Mesenchymal stem cell (in vitro differentiated cells and primary cell): ENCODE measurements around the gene RNF145. TPM values are rescaled to one million over a fixed set of nuclear protein-coding genes. Genes with fewer than 3 reads are reported as not detected.

Source experiments
- DNase-seq: peaks from one replicate; pipeline ENCODE4 v3.0.0-alpha.2; 2013
- H2AFZ ChIP-seq: one replicate; pipeline ENCODE4 v1.6.1; 2013; ENCODE audit warnings: low read depth, mild to moderate bottlenecking, control low read depth, inconsistent platforms, low read length, moderate library complexity
- H2AK5ac ChIP-seq: 2 replicates; pipeline ENCODE4 v1.6.1; 2013; ENCODE audit warnings: low read length, moderate library complexity, mild to moderate bottlenecking, inconsistent platforms; ENCODE audit not compliant: severe bottlenecking
- H2BK120ac ChIP-seq: one replicate; pipeline ENCODE4 v1.6.1; 2013; ENCODE audit warnings: low read depth, mild to moderate bottlenecking, inconsistent platforms, low read length, moderate library complexity
- H2BK12ac ChIP-seq, 2 experiments: one replicate each; pipeline ENCODE4 v1.6.1; 2013; ENCODE audit warnings: inconsistent platforms in 2 of 2, low read length in 2 of 2, mild to moderate bottlenecking in 2 of 2, moderate library complexity in 2 of 2, control low read depth in 1 of 2
- H2BK15ac ChIP-seq: one replicate; pipeline ENCODE4 v1.6.1; 2013; ENCODE audit warnings: mild to moderate bottlenecking, low read depth, inconsistent platforms; ENCODE audit not compliant: poor library complexity, severe bottlenecking
- H2BK5ac ChIP-seq: 2 replicates; pipeline ENCODE4 v1.6.1; 2013; ENCODE audit warnings: low read depth, mild to moderate bottlenecking, low read length, control low read depth, inconsistent platforms; ENCODE audit not compliant: poor library complexity, severe bottlenecking
- H3K14ac ChIP-seq, 2 experiments: one replicate each; pipeline ENCODE4 v1.6.1; 2013; ENCODE audit warnings: inconsistent platforms in 2 of 2, low read length in 2 of 2, control low read depth in 1 of 2, mild to moderate bottlenecking in 1 of 2, moderate library complexity in 1 of 2
- H3K18ac ChIP-seq, 2 experiments: one replicate each; pipeline ENCODE4 v1.6.1; 2013; ENCODE audit warnings: inconsistent platforms in 2 of 2, low read length in 2 of 2, control low read depth in 1 of 2, low read depth in 1 of 2, mild to moderate bottlenecking in 1 of 2
- H3K23ac ChIP-seq, 2 experiments: one replicate each; pipeline ENCODE4 v1.6.1; 2013; ENCODE audit warnings: inconsistent platforms in 2 of 2, low read length in 2 of 2, mild to moderate bottlenecking in 2 of 2, moderate library complexity in 2 of 2, control low read depth in 1 of 2
- H3K27ac ChIP-seq: 2 replicates; pipeline ENCODE4 v1.5.1; 2013; ENCODE audit warnings: mild to moderate bottlenecking, moderate library complexity, low read length, control low read depth, inconsistent platforms; ENCODE audit not compliant: poor library complexity, severe bottlenecking
- H3K27me3 ChIP-seq, 2 experiments: 2 replicates each; pipeline versions ENCODE4 v1.6.1 to v1.7.0; 2013; ENCODE audit warnings: low read length in 2 of 2, mild to moderate bottlenecking in 2 of 2, moderate library complexity in 2 of 2, control low read depth in 1 of 2, inconsistent platforms in 1 of 2; ENCODE audit not compliant: control insufficient read depth in 1 of 2, insufficient read depth in 1 of 2
- H3K36me3 ChIP-seq, 2 experiments: 2 replicates each; pipeline versions ENCODE4 v1.6.1 to v1.7.0; 2013; ENCODE audit warnings: low read length in 2 of 2, control low read depth in 1 of 2, inconsistent platforms in 1 of 2, low read depth in 1 of 2, mild to moderate bottlenecking in 1 of 2; ENCODE audit not compliant: insufficient read depth in 2 of 2, control insufficient read depth in 1 of 2
- H3K4ac ChIP-seq, 2 experiments: one replicate each; pipeline ENCODE4 v1.6.1; 2013; ENCODE audit warnings: inconsistent platforms in 2 of 2, low read length in 2 of 2, mild to moderate bottlenecking in 2 of 2, moderate library complexity in 2 of 2, control low read depth in 1 of 2, low read depth in 1 of 2
- H3K4me1 ChIP-seq: 2 replicates; pipeline ENCODE4 v1.6.1; 2013; ENCODE audit warnings: low read depth, low read length, control low read depth; ENCODE audit not compliant: control insufficient read depth, insufficient read depth
- H3K4me2 ChIP-seq: 2 replicates; pipeline ENCODE4 v1.6.1; 2013; ENCODE audit warnings: low read length, mild to moderate bottlenecking, inconsistent platforms; ENCODE audit not compliant: poor library complexity, severe bottlenecking
- H3K4me3 ChIP-seq, 2 experiments: 2 replicates each; pipeline versions ENCODE4 v1.5.1 to v1.7.0; 2013; ENCODE audit warnings: low read length in 2 of 2, mild to moderate bottlenecking in 2 of 2, control low read depth in 1 of 2, low read depth in 1 of 2; ENCODE audit not compliant: insufficient read depth in 1 of 2
- H3K79me1 ChIP-seq: replicated peaks from 2 replicates; pipeline ENCODE4 v1.6.1; 2013; ENCODE audit warnings: mild to moderate bottlenecking, control low read depth, low read length, inconsistent platforms; ENCODE audit not compliant: poor library complexity, severe bottlenecking
- H3K9ac ChIP-seq: 2 replicates; pipeline ENCODE4 v1.7.0; 2013; ENCODE audit warnings: mild to moderate bottlenecking, low read length, moderate library complexity
- H3K9me3 ChIP-seq: 2 replicates; pipeline ENCODE4 v1.7.0; 2013; ENCODE audit warnings: mild to moderate bottlenecking, low read length; ENCODE audit not compliant: control insufficient read depth
- H4K8ac ChIP-seq: one replicate; pipeline ENCODE4 v1.6.1; 2013; ENCODE audit warnings: inconsistent platforms, mild to moderate bottlenecking, low read length, moderate library complexity
- H4K91ac ChIP-seq: one replicate; pipeline ENCODE4 v1.6.1; 2013; ENCODE audit warnings: mild to moderate bottlenecking, low read length, inconsistent platforms
- WGBS: methylation state at CpG from one replicate; pipeline ENCODE4 v1.1.7; 2013; ENCODE audit warnings: mixed read lengths; 5-methylcytosine and 5-hydroxymethylcytosine counted together
- polyA plus RNA-seq, 2 experiments: library from polyadenylated mRNA; stranded (reverse); fragments of 200-250 nt; gene quantifications; one replicate each; pipeline ENCODE4 v1.2.3, GENCODE V29; 2013

Gene RNF145, protein sequence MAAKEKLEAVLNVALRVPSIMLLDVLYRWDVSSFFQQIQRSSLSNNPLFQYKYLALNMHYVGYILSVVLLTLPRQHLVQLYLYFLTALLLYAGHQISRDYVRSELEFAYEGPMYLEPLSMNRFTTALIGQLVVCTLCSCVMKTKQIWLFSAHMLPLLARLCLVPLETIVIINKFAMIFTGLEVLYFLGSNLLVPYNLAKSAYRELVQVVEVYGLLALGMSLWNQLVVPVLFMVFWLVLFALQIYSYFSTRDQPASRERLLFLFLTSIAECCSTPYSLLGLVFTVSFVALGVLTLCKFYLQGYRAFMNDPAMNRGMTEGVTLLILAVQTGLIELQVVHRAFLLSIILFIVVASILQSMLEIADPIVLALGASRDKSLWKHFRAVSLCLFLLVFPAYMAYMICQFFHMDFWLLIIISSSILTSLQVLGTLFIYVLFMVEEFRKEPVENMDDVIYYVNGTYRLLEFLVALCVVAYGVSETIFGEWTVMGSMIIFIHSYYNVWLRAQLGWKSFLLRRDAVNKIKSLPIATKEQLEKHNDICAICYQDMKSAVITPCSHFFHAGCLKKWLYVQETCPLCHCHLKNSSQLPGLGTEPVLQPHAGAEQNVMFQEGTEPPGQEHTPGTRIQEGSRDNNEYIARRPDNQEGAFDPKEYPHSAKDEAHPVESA
- 50.9 TPM for polyA plus RNA-seq (2013, experiment 1 of 2)
- polyA plus RNA-seq (2013, experiment 2 of 2), result 50.6 TPM

- H2AFZ ChIP-seq, result peak within 1 kb of the TSS; percentile 96
- peak within 1 kb of the TSS; percentile 49 for H2AK5ac ChIP-seq
- peak within 1 kb of the TSS; percentile 91 for H3K4me2 ChIP-seq
- H3K23ac ChIP-seq, result peak within 1 kb of the TSS; percentile 89 to 99
- no peaks in the 10 kb centered on the region for H3K36me3 ChIP-seq
- 2% methylated on average over 56 of the region's 65 CpGs for WGBS
- H2BK15ac ChIP-seq, result peak within 1 kb of the TSS; percentile 89
- peak within 1 kb of the TSS; percentile 90 for H4K8ac ChIP-seq
- H3K18ac ChIP-seq, result peak within 1 kb of the TSS; percentile 95 to 97
- DNase-seq, result peak; percentile 83
- peak within 1 kb of the TSS; percentile 71 to 80 for H2BK12ac ChIP-seq
- H2BK5ac ChIP-seq, result peak within 1 kb of the TSS; percentile 86
- H3K9me3 ChIP-seq, result no peaks in the 10 kb centered on the region
- H3K4me1 ChIP-seq, result peaks cover 6% of the 10 kb centered on the region
- H3K27me3 ChIP-seq, result no peaks in the 10 kb centered on the region
- peak within 1 kb of the TSS; percentile 99 for H3K9ac ChIP-seq
- H3K14ac ChIP-seq, result peak within 1 kb of the TSS in 1 of 2 experiments; percentile 98
- H3K79me1 ChIP-seq, result no peaks in the 10 kb centered on the region
- H3K27ac ChIP-seq, result peak within 1 kb of the TSS; percentile 64
- H4K91ac ChIP-seq, result peak within 1 kb of the TSS; percentile 94
- H3K4me3 ChIP-seq, result peak within 1 kb of the TSS; percentile 96 to 98
- H2BK120ac ChIP-seq, result peak within 1 kb of the TSS; percentile 80
- peak within 1 kb of the TSS; percentile 85 to 93 for H3K4ac ChIP-seq
Observed at GRCh38 chr5:159209438-159210209, at the start of gene RNF145. TSS of gene RNF145 (minus strand) at chr5:159209553. CDS start at chr5:159203617, 5,936 bp downstream.

DNA sequence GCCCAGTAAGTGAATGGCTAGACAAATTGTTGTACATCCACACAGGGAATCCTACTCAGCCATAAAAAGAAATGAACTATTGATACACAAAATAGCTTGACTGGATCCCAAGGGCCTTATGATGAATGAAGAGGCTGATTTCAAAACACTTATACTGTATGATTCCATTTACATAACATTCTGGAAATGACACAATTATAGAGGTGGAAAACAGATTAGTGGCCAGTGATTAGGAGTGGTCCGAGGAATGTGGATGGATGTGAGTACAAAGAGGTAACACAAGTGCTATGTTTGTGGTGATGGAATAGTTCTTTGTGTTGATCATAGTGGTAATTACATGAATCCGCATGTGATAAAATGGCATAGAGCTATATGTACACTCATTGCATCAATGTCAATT is 49.0 kb upstream of the RNF145 start:
- 96% methylated on average over 1 of the region's 2 CpGs for WGBS
- H2BK120ac ChIP-seq, result no peak overlapping the region

GRCh38 chr5:159257629-159258283 is 48.4 kb upstream of the RNF145 start:
- H4K91ac ChIP-seq, result no peak overlapping the region
- no peak overlapping the region for H2BK5ac ChIP-seq
- H3K79me1 ChIP-seq, result peaks cover 4% of the 10 kb centered on the region
- H3K9me3 ChIP-seq, result no peaks in the 10 kb centered on the region
- no peak overlapping the region for H3K27ac ChIP-seq
- H3K9ac ChIP-seq, result no peak overlapping the region
- no peak overlapping the region for H2AFZ ChIP-seq
- no peak overlapping the region for H3K18ac ChIP-seq
- H3K14ac ChIP-seq, result no peak overlapping the region
- no peaks in the 10 kb centered on the region for H3K4me1 ChIP-seq
- WGBS, result 81% methylated on average over 2 of the region's 6 CpGs
- no peak overlapping the region for H3K4me2 ChIP-seq
- no peak overlapping the region for H2AK5ac ChIP-seq
- no peak for DNase-seq
- H3K36me3 ChIP-seq, result no peaks in the 10 kb centered on the region
- H3K27me3 ChIP-seq, result peaks cover 4 to 5% of the 10 kb centered on the region in 2 experiments
- no peak overlapping the region for H4K8ac ChIP-seq
- H2BK15ac ChIP-seq, result no peak overlapping the region
- H2BK12ac ChIP-seq, result no peak overlapping the region
- no peak overlapping the region for H2BK120ac ChIP-seq
- no peak overlapping the region for H3K4me3 ChIP-seq
- no peak overlapping the region for H3K4ac ChIP-seq
- H3K23ac ChIP-seq, result no peak overlapping the region

More for the DNA sequence above, 49.0 kb upstream of the RNF145 start:
- no peak overlapping the region for H4K8ac ChIP-seq
- no peak overlapping the region for H3K27ac ChIP-seq
- no peak overlapping the region for H3K4me3 ChIP-seq
- H3K23ac ChIP-seq, result no peak overlapping the region
- H3K9ac ChIP-seq, result no peak overlapping the region
- no peak overlapping the region for H2BK12ac ChIP-seq
- DNase-seq, result no peak
- no peaks in the 10 kb centered on the region for H3K4me1 ChIP-seq
- H2BK5ac ChIP-seq, result no peak overlapping the region
- no peaks in the 10 kb centered on the region for H3K9me3 ChIP-seq
- H4K91ac ChIP-seq, result no peak overlapping the region
- no peak overlapping the region for H3K4me2 ChIP-seq
- no peak overlapping the region for H3K18ac ChIP-seq
- H2BK15ac ChIP-seq, result no peak overlapping the region
- H2AFZ ChIP-seq, result no peak overlapping the region
- no peak overlapping the region for H2AK5ac ChIP-seq
- no peak overlapping the region for H3K14ac ChIP-seq
- peaks cover 4 to 5% of the 10 kb centered on the region in 2 experiments for H3K27me3 ChIP-seq
- H3K4ac ChIP-seq, result no peak overlapping the region
- H3K79me1 ChIP-seq, result peaks cover 4% of the 10 kb centered on the region
- no peaks in the 10 kb centered on the region for H3K36me3 ChIP-seq
